Suprapubic skin (tissue), 4 donors: Measurements from ENCODE around the gene METRNL. TPM values are rescaled to one million over a fixed set of nuclear protein-coding genes. Genes with fewer than 3 reads are reported as not detected.

ENCODE experiments used
- DNase-seq, 2 donors: peaks; one replicate each; pipeline ENCODE4 v3.0.0-alpha.2; 2019; ENCODE audit warnings: low spot score in 2 of 2
- H3K27ac ChIP-seq: fragments of 200-600 bp; sonication (generic); one replicate; pipeline ENCODE4 v1.5.1; 2019
- H3K27me3 ChIP-seq: fragments of 200-600 bp; sonication (generic); one replicate; pipeline ENCODE4 v1.5.1; 2019
- H3K36me3 ChIP-seq: fragments of 200-600 bp; sonication (generic); one replicate; pipeline ENCODE4 v1.5.1; 2019
- H3K4me1 ChIP-seq: fragments of 200-600 bp; sonication (generic); one replicate; pipeline ENCODE4 v1.5.1; 2019
- H3K4me3 ChIP-seq: fragments of 200-600 bp; sonication (generic); one replicate; pipeline ENCODE4 v1.5.1; 2019; ENCODE audit warnings: mild to moderate bottlenecking
- H3K9me3 ChIP-seq: fragments of 200-600 bp; sonication (generic); one replicate; pipeline ENCODE4 v1.5.1; 2019
- EP300 ChIP-seq: sonication (generic); formaldehyde crosslinking; IDR thresholded peaks from one replicate; pipeline ENCODE4 v1.6.1; 2017; ENCODE audit warnings: antibody characterized with exemption
- POLR2A ChIP-seq, 2 donors: fragments of 450-650 bp; IDR thresholded peaks; one replicate each; pipeline ENCODE4 v1.6.1; 2017; ENCODE audit warnings: antibody characterized with exemption in 2 of 2, mild to moderate bottlenecking in 2 of 2, moderate library complexity in 2 of 2
- POLR2AphosphoS5 ChIP-seq, 3 donors: sonication (generic); formaldehyde crosslinking; IDR thresholded peaks; one replicate each; pipeline ENCODE4 v1.6.1; 2017; ENCODE audit warnings: antibody characterized with exemption in 3 of 3
- WGBS: methylation state at CpG from one replicate; pipeline ENCODE4 v1.1.5; 2018; 5-methylcytosine and 5-hydroxymethylcytosine counted together
- total RNA-seq, 4 donors: library from RNA; depleted of rRNA; stranded (reverse); fragments of >200 nt; gene quantifications; one replicate each; pipeline ENCODE4 v1.1.0, GENCODE V29; 2016
- TF ChIP-seq, protein P1 (sequence below), 2 donors: fragments of 200-600 bp in 1 of 2; fragments of 450-650 bp in 1 of 2; sonication (generic) in 1 of 2; IDR thresholded peaks; one replicate each; pipeline ENCODE4 v1.5.1; 2016 to 2019; ENCODE audit warnings: antibody characterized with exemption in 2 of 2, mild to moderate bottlenecking in 1 of 2, moderate library complexity in 1 of 2

Gene METRNL
- total RNA-seq, 4 donors from 2014 or later: 59.1 to 222 (median 155) TPM

DNA sequence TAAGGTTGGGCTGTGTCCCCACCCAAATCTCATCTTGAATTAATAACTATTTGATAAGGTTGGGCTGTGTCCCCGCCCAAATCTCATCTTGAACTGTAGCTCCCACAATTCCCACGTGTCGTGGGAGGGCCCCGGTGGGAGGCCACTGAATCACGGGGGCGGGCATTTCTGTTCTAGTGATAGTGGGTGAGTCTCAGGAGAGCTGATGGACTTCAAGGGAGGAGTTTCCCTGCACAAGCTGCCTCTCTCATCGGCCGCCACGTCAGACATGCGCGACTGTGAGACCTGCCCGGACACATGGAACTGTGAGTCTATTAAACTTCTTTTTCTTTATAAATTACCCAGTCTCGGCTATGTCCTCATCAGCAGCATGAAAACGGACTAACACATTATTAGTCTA, 44.9 kb upstream of the METRNL start:
- WGBS: 97% methylated on average over 14 of the region's 14 CpGs
- no peak for DNase-seq

DNA sequence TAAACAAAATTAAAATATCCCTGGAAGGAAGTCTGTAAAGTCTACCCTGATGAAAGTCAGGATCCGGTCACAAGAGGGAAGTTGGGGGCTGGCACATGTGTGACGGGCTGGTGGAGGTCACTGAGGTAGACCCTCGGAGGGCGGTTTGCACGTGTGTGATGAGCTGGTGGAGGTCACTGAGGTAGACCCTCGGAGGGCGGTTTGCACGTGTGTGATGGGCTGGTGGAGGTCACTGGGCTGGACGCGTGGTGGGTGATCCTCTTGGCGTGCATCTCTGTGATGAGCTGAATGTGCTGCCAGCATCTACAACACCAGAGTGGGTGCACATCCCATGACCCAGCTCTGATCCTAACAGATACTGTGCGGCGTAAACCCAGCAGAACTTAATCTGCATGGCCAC, 43.7 kb upstream of the METRNL start:
- TF ChIP-seq POLR2AphosphoS5 (IDR thresholded peaks at IDR 0.05): no peak
- TF ChIP-seq EP300: no peak
- TF ChIP-seq, protein P1, sequence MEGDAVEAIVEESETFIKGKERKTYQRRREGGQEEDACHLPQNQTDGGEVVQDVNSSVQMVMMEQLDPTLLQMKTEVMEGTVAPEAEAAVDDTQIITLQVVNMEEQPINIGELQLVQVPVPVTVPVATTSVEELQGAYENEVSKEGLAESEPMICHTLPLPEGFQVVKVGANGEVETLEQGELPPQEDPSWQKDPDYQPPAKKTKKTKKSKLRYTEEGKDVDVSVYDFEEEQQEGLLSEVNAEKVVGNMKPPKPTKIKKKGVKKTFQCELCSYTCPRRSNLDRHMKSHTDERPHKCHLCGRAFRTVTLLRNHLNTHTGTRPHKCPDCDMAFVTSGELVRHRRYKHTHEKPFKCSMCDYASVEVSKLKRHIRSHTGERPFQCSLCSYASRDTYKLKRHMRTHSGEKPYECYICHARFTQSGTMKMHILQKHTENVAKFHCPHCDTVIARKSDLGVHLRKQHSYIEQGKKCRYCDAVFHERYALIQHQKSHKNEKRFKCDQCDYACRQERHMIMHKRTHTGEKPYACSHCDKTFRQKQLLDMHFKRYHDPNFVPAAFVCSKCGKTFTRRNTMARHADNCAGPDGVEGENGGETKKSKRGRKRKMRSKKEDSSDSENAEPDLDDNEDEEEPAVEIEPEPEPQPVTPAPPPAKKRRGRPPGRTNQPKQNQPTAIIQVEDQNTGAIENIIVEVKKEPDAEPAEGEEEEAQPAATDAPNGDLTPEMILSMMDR (IDR thresholded peaks at IDR 0.05): no peak
- TF ChIP-seq POLR2A (IDR thresholded peaks at IDR 0.05): no peak
- Histone ChIP-seq H3K27ac (no peak overlapping the region), H3K4me1 (no peaks in the 10 kb centered on the region), H3K27me3 (no peaks in the 10 kb centered on the region), H3K9me3 (peaks cover 2% of the 10 kb centered on the region), H3K4me3 (no peak overlapping the region), H3K36me3 (peaks cover 7% of the 10 kb centered on the region)
- DNase-seq: no peak
- 92% methylated on average over 12 of the region's 13 CpGs for WGBS

More for the DNA sequence above, 44.9 kb upstream of the METRNL start:
- Histone ChIP-seq H3K27me3 (no peaks in the 10 kb centered on the region), H3K4me1 (no peaks in the 10 kb centered on the region), H3K9me3 (no peaks in the 10 kb centered on the region), H3K4me3 (no peak overlapping the region), H3K27ac (no peak overlapping the region), H3K36me3 (peaks cover 11% of the 10 kb centered on the region)
- TF ChIP-seq, protein P1 (IDR thresholded peaks at IDR 0.05): no peak
- TF ChIP-seq EP300 (no peak), POLR2A (IDR thresholded peaks at IDR 0.05) (no peak), POLR2AphosphoS5 (IDR thresholded peaks at IDR 0.05) (no peak)

DNA sequence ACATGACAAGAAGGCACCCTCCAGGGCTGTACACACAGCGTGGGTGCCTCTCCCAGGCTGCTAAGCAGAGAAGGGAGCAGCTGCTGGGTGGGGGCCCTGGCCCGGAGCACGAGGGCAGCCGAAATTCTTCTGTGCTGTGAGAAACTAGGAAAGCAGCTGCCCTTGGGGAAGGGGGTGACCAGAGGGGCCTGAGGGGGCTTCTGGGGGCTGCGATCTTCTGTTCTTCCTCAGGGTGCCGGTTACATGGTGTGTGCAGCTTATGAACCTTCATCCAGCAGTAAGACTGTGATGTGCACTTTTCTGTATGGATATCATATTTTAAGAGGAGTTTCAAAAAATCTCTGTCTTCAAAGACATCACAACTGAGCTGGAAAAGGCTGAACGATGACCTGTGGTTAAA, 43.2 kb upstream of the METRNL start:
- Histone ChIP-seq H3K9me3 (peaks cover 6% of the 10 kb centered on the region), H3K4me1 (no peaks in the 10 kb centered on the region), H3K27ac (no peak overlapping the region), H3K4me3 (no peak overlapping the region), H3K36me3 (peaks cover 7% of the 10 kb centered on the region), H3K27me3 (no peaks in the 10 kb centered on the region)
- no peak for DNase-seq
- TF ChIP-seq POLR2AphosphoS5 (IDR thresholded peaks at IDR 0.05) (no peak), EP300 (no peak), POLR2A (IDR thresholded peaks at IDR 0.05) (no peak)
- TF ChIP-seq, protein P1 (IDR thresholded peaks at IDR 0.05): no peak
- 98% methylated on average over 7 of the region's 7 CpGs for WGBS

GRCh38 chr17:83036666-83037065, 42.7 kb upstream of the METRNL start:
- H3K4me1 ChIP-seq: no peaks in the 10 kb centered on the region
- no peaks in the 10 kb centered on the region for H3K27me3 ChIP-seq
- peaks cover 6% of the 10 kb centered on the region for H3K9me3 ChIP-seq
- TF ChIP-seq POLR2AphosphoS5 (IDR thresholded peaks at IDR 0.05) (no peak), EP300 (no peak), POLR2A (IDR thresholded peaks at IDR 0.05) (no peak)
- TF ChIP-seq, protein P1 (IDR thresholded peaks at IDR 0.05): no peak
- H3K27ac ChIP-seq: no peak overlapping the region
- no peak overlapping the region for H3K4me3 ChIP-seq
- WGBS: 80% methylated on average over 7 of the region's 7 CpGs
- DNase-seq: no peak
- H3K36me3 ChIP-seq: peaks cover 10% of the 10 kb centered on the region

DNA sequence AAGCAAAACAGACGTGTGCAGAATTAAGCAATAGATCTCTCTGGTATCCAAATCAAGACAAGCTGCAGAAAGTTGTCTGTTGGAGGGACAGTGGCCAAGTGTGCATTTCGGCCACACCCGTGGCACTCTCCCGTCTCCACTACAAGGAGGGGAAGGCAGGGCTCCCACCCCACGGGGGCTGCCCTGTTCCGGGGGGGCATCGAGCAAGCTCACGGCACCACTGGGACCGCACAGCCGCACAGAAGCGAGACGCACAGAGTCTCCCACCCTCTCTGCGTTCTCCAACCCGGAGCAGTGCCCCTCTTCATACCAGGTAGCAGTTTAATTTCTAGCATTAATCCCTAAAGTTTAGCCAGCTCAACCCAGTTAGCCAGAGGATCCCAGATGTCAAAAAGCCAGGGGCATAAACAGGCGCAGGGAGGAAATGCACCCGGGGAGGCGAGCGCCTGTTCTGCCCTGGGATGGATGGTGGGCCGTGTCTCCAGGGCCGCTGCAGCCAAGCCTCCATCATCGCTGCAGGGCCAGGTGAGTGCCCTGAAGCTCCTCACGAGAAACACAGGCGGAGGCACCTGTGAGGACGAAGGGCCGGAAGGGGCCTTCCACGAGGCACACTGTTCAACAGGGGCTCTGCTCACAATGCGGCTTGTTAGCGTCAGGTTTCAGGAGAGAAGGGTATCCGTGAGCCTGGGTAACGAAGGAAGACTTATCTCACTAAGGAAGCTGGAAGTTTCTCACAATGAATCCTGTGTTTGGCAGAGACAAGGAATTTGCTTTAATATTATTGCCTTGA, 42.1 kb upstream of the METRNL start:
- TF ChIP-seq EP300 (no peak), POLR2AphosphoS5 (IDR thresholded peaks at IDR 0.05) (no peak), POLR2A (IDR thresholded peaks at IDR 0.05) (no peak)
- TF ChIP-seq, protein P1 (IDR thresholded peaks at IDR 0.05): no peak
- no peak for DNase-seq
- no peaks in the 10 kb centered on the region for H3K27me3 ChIP-seq
- no peak overlapping the region for H3K27ac ChIP-seq
- peaks cover 10% of the 10 kb centered on the region for H3K9me3 ChIP-seq
- WGBS: 84% methylated on average over 19 of the region's 30 CpGs
- H3K4me1 ChIP-seq: no peaks in the 10 kb centered on the region
- H3K36me3 ChIP-seq: peaks cover 15% of the 10 kb centered on the region
- no peak overlapping the region for H3K4me3 ChIP-seq
